Measurements from ENCODE around the gene CHCHD1.

Gene CHCHD1

GRCh38 chr10:73788864-73789658, 7.2 kb downstream of the CHCHD1 start:
- Histone ChIP-seq H3K27me3 (replicated peaks; ENCODE audit: insufficient read depth, low read length) (no peaks in the 10 kb centered on the region), H3K36me3 (replicated peaks; ENCODE audit: insufficient read depth, low read length) (no peaks in the 10 kb centered on the region), H3K27ac (ENCODE audit: low read length) (no peak overlapping the region), H3K9ac (ENCODE audit: low read length) (no peak overlapping the region), H3K4me3 (ENCODE audit: low read length) (no peak overlapping the region), H3F3A (ENCODE audit: insufficient read depth, low read length) (peaks cover 4% of the 10 kb centered on the region), H2AFZ (ENCODE audit: low read length) (no peak overlapping the region), H3K4me2 (ENCODE audit: low read depth, low read length) (no peak overlapping the region), H3K4me1 (ENCODE audit: low read length) (no peaks in the 10 kb centered on the region), H4K20me1 (ENCODE audit: insufficient read depth, low read length) (peaks cover 2% of the 10 kb centered on the region; the same call in 1 of the 2 replicates), H3K9me2 (replicated peaks; ENCODE audit: insufficient read depth, low read length) (no peaks in the 10 kb centered on the region), H3K9me3 (replicated peaks; ENCODE audit: insufficient read depth, low read length) (no peaks in the 10 kb centered on the region), H3K79me2 (ENCODE audit: low read length) (peaks cover 33% of the 10 kb centered on the region)
- TF ChIP-seq EZH2 (optimal IDR thresholded peaks at IDR 0.05; ENCODE audit: low read depth, low read length) (no peak), EZH2phosphoT487 (IDR thresholded peaks at IDR 0.05; ENCODE audit: low read length) (no peak), CTCF (IDR thresholded peaks at IDR 0.05; ENCODE audit: low read length) (no peak)
- DNase-seq: no peak

GRCh38 chr10:73789659-73790055, 7.8 kb downstream of the CHCHD1 start:
- H4K20me1 ChIP-seq (ENCODE audit: insufficient read depth, low read length): peaks cover 2% of the 10 kb centered on the region; the same call in 1 of the 2 replicates
- no peak overlapping the region for H2AFZ ChIP-seq (ENCODE audit: low read length)
- H3K9me2 ChIP-seq (replicated peaks; ENCODE audit: insufficient read depth, low read length): no peaks in the 10 kb centered on the region
- H3K9me3 ChIP-seq (replicated peaks; ENCODE audit: insufficient read depth, low read length): no peaks in the 10 kb centered on the region
- no peak overlapping the region for H3K27ac ChIP-seq (ENCODE audit: low read length)
- H3F3A ChIP-seq (ENCODE audit: insufficient read depth, low read length): peaks cover 4% of the 10 kb centered on the region
- H3K79me2 ChIP-seq (ENCODE audit: low read length): peaks cover 27% of the 10 kb centered on the region
- H3K4me1 ChIP-seq (ENCODE audit: low read length): no peaks in the 10 kb centered on the region
- H3K4me3 ChIP-seq (ENCODE audit: low read length): no peak overlapping the region
- no peak overlapping the region for H3K9ac ChIP-seq (ENCODE audit: low read length)
- H3K27me3 ChIP-seq (replicated peaks; ENCODE audit: insufficient read depth, low read length): no peaks in the 10 kb centered on the region
- H3K4me2 ChIP-seq (ENCODE audit: low read depth, low read length): no peak overlapping the region
- H3K36me3 ChIP-seq (replicated peaks; ENCODE audit: insufficient read depth, low read length): no peaks in the 10 kb centered on the region; the same call in 1 of the 2 replicates
- TF ChIP-seq EZH2 (optimal IDR thresholded peaks at IDR 0.05; ENCODE audit: low read depth, low read length): no peak
- no peak for TF ChIP-seq EZH2phosphoT487 (IDR thresholded peaks at IDR 0.05; ENCODE audit: low read length)
- TF ChIP-seq CTCF (IDR thresholded peaks at IDR 0.05; ENCODE audit: low read length): no peak
- no peak for DNase-seq

- H4K20me1 ChIP-seq (ENCODE audit: insufficient read depth, low read length): peaks cover 2% of the 10 kb centered on the region; the same call in 1 of the 2 replicates
- H3K79me2 ChIP-seq (ENCODE audit: low read length): peaks cover 24% of the 10 kb centered on the region
- H3K4me1 ChIP-seq (ENCODE audit: low read length): no peaks in the 10 kb centered on the region
- no peaks in the 10 kb centered on the region for H3K27me3 ChIP-seq (replicated peaks; ENCODE audit: insufficient read depth, low read length)
- H3K9me2 ChIP-seq (replicated peaks; ENCODE audit: insufficient read depth, low read length): no peaks in the 10 kb centered on the region
- TF ChIP-seq CTCF (IDR thresholded peaks at IDR 0.05; ENCODE audit: low read length) (no peak), EZH2phosphoT487 (IDR thresholded peaks at IDR 0.05; ENCODE audit: low read length) (no peak), EZH2 (optimal IDR thresholded peaks at IDR 0.05; ENCODE audit: low read depth, low read length) (no peak)
- no peaks in the 10 kb centered on the region for H3K9me3 ChIP-seq (replicated peaks; ENCODE audit: insufficient read depth, low read length)
- H3K36me3 ChIP-seq (replicated peaks; ENCODE audit: insufficient read depth, low read length): no peaks in the 10 kb centered on the region; the same call in 1 of the 2 replicates
- peaks cover 4% of the 10 kb centered on the region for H3F3A ChIP-seq (ENCODE audit: insufficient read depth, low read length)
- H3K9ac ChIP-seq (ENCODE audit: low read length): no peak overlapping the region
- H2AFZ ChIP-seq (ENCODE audit: low read length): no peak overlapping the region
- no peak for DNase-seq
- H3K4me3 ChIP-seq (ENCODE audit: low read length): no peak overlapping the region
- H3K4me2 ChIP-seq (ENCODE audit: low read depth, low read length): no peak overlapping the region
- no peak overlapping the region for H3K27ac ChIP-seq (ENCODE audit: low read length)
Measured at GRCh38 chr10:73790886-73791625, 9.2 kb downstream of the CHCHD1 start.
